ENCODE measurements around the gene RSRC1. TPM values are rescaled to one million over a fixed set of nuclear protein-coding genes. Genes with fewer than 3 reads are reported as not detected.
"Not testable (repeated sequence)": the region's sequence is repeated elsewhere in the genome, so short reads cannot be mapped to it uniquely, and the experiment has no call there.

RSRC1 gene
- total RNA-seq, 1 donor from 2014 or later, result 48.3 TPM

- no peak for DNase-seq (ENCODE audit: low spot score)
Observed at GRCh38 chr3:158221426-158221825, 111.5 kb downstream of the RSRC1 start.

- no peak for DNase-seq (ENCODE audit: low spot score)
Observed at GRCh38 chr3:158226429-158226828, 116.5 kb downstream of the RSRC1 start.

GRCh38 chr3:158228942-158229341 lies 119.1 kb downstream of the RSRC1 start:
- not testable (repeated sequence) for DNase-seq (ENCODE audit: low spot score)

- no peak for DNase-seq (ENCODE audit: low spot score)
Observed at GRCh38 chr3:158233791-158234190, 123.9 kb downstream of the RSRC1 start.

- DNase-seq (ENCODE audit: low spot score), result no peak
Observed at GRCh38 chr3:158244274-158244673, 134.4 kb downstream of the RSRC1 start.

GRCh38 chr3:158247288-158247687 lies 137.4 kb downstream of the RSRC1 start:
- no peak for DNase-seq (ENCODE audit: low spot score)

- no peak for DNase-seq (ENCODE audit: low spot score)
Observed at GRCh38 chr3:158248261-158248660, 138.4 kb downstream of the RSRC1 start.

- DNase-seq (ENCODE audit: low spot score), result no peak
Observed at GRCh38 chr3:158249183-158249582, 139.3 kb downstream of the RSRC1 start.

GRCh38 chr3:158258619-158259018 lies 148.7 kb downstream of the RSRC1 start:
- no peak for DNase-seq (ENCODE audit: low spot score)

- no peak for DNase-seq (ENCODE audit: low spot score)
Observed at GRCh38 chr3:158260392-158260791, 150.5 kb downstream of the RSRC1 start.

- DNase-seq (ENCODE audit: low spot score), result no peak
Observed at GRCh38 chr3:158261371-158261991, 151.6 kb downstream of the RSRC1 start.

- no peak for DNase-seq (ENCODE audit: low spot score)
Observed at GRCh38 chr3:158264894-158265293, 155.0 kb downstream of the RSRC1 start.

- DNase-seq (ENCODE audit: low spot score), result no peak
Observed at GRCh38 chr3:158267015-158267414, 157.1 kb downstream of the RSRC1 start.

- no peak for DNase-seq (ENCODE audit: low spot score)
Observed at GRCh38 chr3:158269942-158270341, 160.1 kb downstream of the RSRC1 start.

GRCh38 chr3:158272081-158272480 lies 162.2 kb downstream of the RSRC1 start:
- no peak for DNase-seq (ENCODE audit: low spot score)

- no peak for DNase-seq (ENCODE audit: low spot score)
Observed at GRCh38 chr3:158273656-158274055, 163.8 kb downstream of the RSRC1 start.

GRCh38 chr3:158278187-158278586 lies 168.3 kb downstream of the RSRC1 start:
- DNase-seq (ENCODE audit: low spot score), result no peak

GRCh38 chr3:158279609-158280008 lies 169.7 kb downstream of the RSRC1 start:
- no peak for DNase-seq (ENCODE audit: low spot score)

GRCh38 chr3:158295771-158296170 lies 185.9 kb downstream of the RSRC1 start:
- DNase-seq (ENCODE audit: low spot score), result no peak

- DNase-seq (ENCODE audit: low spot score), result no peak
Observed at GRCh38 chr3:158297940-158298339, 188.1 kb downstream of the RSRC1 start.

- DNase-seq (ENCODE audit: low spot score), result no peak
Observed at GRCh38 chr3:158308236-158308928, 198.5 kb downstream of the RSRC1 start.

- DNase-seq (ENCODE audit: low spot score), result no peak
Observed at GRCh38 chr3:158312560-158313141, 202.8 kb downstream of the RSRC1 start.

GRCh38 chr3:158313338-158313927 lies 203.5 kb downstream of the RSRC1 start:
- DNase-seq (ENCODE audit: low spot score), result no peak
